Thyroid gland (tissue), 4 donors: ENCODE results near the gene EGFR. TPM values are rescaled to one million over a fixed set of nuclear protein-coding genes. Genes with fewer than 3 reads are reported as not detected.

ENCODE experiments used
- DNase-seq, 2 donors: peaks; one replicate each; pipeline ENCODE4 v3.0.0-alpha.2; 2019
- H3K27ac ChIP-seq, 3 donors: fragments of 200-600 bp; sonication (generic); 1 replicate in 2 of 3; 2 replicates in 1 of 3; pipeline ENCODE4 v1.5.1; 2016 to 2019; ENCODE audit warnings: mild to moderate bottlenecking in 1 of 3, moderate library complexity in 1 of 3
- H3K27me3 ChIP-seq: fragments of 200-600 bp; sonication (generic); one replicate; pipeline ENCODE4 v1.5.1; 2019
- H3K36me3 ChIP-seq, 2 donors: fragments of 200-600 bp; sonication (generic); one replicate each; pipeline ENCODE4 v1.5.1; 2016 to 2019
- H3K4me1 ChIP-seq, 2 donors: fragments of 200-600 bp; sonication (generic); one replicate each; pipeline ENCODE4 v1.5.1; 2017 to 2019
- H3K4me3 ChIP-seq, 3 donors: fragments of 200-600 bp; sonication (generic); replicated peaks in 1 of 3; 1 replicate in 2 of 3; 2 replicates in 1 of 3; pipeline ENCODE4 v1.5.1; 2016; ENCODE audit warnings: mild to moderate bottlenecking in 1 of 3
- H3K9me3 ChIP-seq: fragments of 200-600 bp; sonication (generic); one replicate; pipeline ENCODE4 v1.5.1; 2017
- POLR2A ChIP-seq, 2 donors: fragments of 450-650 bp; IDR thresholded peaks; one replicate each; pipeline ENCODE4 v1.6.1; 2017; ENCODE audit warnings: antibody characterized with exemption in 2 of 2, mild to moderate bottlenecking in 2 of 2, moderate library complexity in 1 of 2
- WGBS, 2 donors: methylation state at CpG; one replicate each; pipeline ENCODE4 v1.1.5; 2017; 5-methylcytosine and 5-hydroxymethylcytosine counted together
- intact Hi-C: fragments of 100-400 bp; cut with DNase I; formaldehyde crosslinking; loops from one replicate; pipeline ENCODE4 v1.15.1; 2023
- total RNA-seq, 4 donors: library from RNA; depleted of rRNA; stranded (reverse); fragments of >200 nt; gene quantifications; one replicate each; pipeline ENCODE4 v1.2.3, GENCODE V29; 2016
- TF ChIP-seq, protein P1 (sequence below), 6 experiments: fragments of 200-600 bp in 3 of 6; fragments of 450-650 bp in 3 of 6; sonication (generic) in 3 of 6; IDR thresholded peaks; one replicate each; pipeline ENCODE4 v1.5.1; 2016 to 2019; ENCODE audit warnings: antibody characterized with exemption in 6 of 6, mild to moderate bottlenecking in 2 of 6, inconsistent platforms in 1 of 6, moderate library complexity in 1 of 6

The EGFR gene
- total RNA-seq, 4 donors from 2014 or later = 57.5 to 96.2 (median 84.7) TPM

DNA sequence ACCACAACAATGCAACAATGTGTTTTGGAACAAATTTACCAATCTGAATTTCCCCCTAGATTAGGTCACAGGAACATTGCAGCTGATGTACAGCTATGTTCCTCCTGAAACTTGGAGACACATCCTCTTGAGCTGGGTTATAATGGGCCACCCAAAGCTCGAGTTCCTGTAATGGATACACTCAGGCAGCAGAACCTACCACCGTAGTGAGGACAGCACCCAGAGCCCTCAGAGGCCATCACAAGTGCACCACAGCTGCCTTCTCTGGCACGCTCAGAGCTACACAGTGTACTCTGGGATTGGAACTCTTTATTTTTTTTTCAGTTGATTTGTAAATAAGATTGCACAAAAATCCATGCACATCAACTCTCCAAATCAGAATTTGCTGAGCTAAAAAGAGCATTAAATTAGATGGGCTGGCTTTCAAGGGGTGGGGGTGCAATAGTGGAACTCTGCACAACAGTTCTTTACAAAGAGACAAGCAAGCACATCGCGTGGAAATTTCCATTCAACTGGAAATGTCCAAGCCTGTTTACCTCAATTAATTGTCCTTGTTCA lies 56.7 kb downstream of the EGFR start:
- Histone ChIP-seq H3K4me3 (no peak overlapping the region), H3K27me3 (no peaks in the 10 kb centered on the region), H3K9me3 (no peaks in the 10 kb centered on the region), H3K36me3 (no peaks in the 10 kb centered on the region), H3K4me1 (peaks cover 19 to 22% of the 10 kb centered on the region in 2 donors), H3K27ac (peak overlapping the region in 1 of 3 donors; percentile 14)
- no peak for TF ChIP-seq POLR2A (IDR thresholded peaks at IDR 0.05)
- TF ChIP-seq, protein P1, sequence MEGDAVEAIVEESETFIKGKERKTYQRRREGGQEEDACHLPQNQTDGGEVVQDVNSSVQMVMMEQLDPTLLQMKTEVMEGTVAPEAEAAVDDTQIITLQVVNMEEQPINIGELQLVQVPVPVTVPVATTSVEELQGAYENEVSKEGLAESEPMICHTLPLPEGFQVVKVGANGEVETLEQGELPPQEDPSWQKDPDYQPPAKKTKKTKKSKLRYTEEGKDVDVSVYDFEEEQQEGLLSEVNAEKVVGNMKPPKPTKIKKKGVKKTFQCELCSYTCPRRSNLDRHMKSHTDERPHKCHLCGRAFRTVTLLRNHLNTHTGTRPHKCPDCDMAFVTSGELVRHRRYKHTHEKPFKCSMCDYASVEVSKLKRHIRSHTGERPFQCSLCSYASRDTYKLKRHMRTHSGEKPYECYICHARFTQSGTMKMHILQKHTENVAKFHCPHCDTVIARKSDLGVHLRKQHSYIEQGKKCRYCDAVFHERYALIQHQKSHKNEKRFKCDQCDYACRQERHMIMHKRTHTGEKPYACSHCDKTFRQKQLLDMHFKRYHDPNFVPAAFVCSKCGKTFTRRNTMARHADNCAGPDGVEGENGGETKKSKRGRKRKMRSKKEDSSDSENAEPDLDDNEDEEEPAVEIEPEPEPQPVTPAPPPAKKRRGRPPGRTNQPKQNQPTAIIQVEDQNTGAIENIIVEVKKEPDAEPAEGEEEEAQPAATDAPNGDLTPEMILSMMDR (IDR thresholded peaks at IDR 0.05) = no peak
- intact Hi-C loops = no loop called here
- DNase-seq = no peak
- 82 to 92% methylated on average over 5 of the region's 5 CpGs for WGBS, 2 donors

GRCh38 chr7:55077561-55078410 lies 59.0 kb downstream of the EGFR start:
- DNase-seq = no peak
- no peaks in the 10 kb centered on the region for H3K36me3 ChIP-seq
- H3K4me3 ChIP-seq = no peak overlapping the region
- no peaks in the 10 kb centered on the region for H3K9me3 ChIP-seq
- no peaks in the 10 kb centered on the region for H3K27me3 ChIP-seq
- no peak overlapping the region for H3K27ac ChIP-seq
- intact Hi-C loops = no loop called here
- 94 to 95% methylated on average over 33 of the region's 34 CpGs for WGBS, 2 donors
- TF ChIP-seq, protein P1 (IDR thresholded peaks at IDR 0.05) = no peak
- no peak for TF ChIP-seq POLR2A (IDR thresholded peaks at IDR 0.05)
- H3K4me1 ChIP-seq = peaks cover 26 to 39% of the 10 kb centered on the region in 2 donors

- H3K27me3 ChIP-seq = no peaks in the 10 kb centered on the region
- intact Hi-C loops = no loop called here
- no peak overlapping the region for H3K27ac ChIP-seq
- TF ChIP-seq POLR2A (IDR thresholded peaks at IDR 0.05) = no peak
- TF ChIP-seq, protein P1 (IDR thresholded peaks at IDR 0.05) = no peak
- DNase-seq = no peak
- 72 to 77% methylated on average over 31 to 40 of the region's 42 CpGs for WGBS, 2 donors
- H3K4me3 ChIP-seq = no peak overlapping the region
- no peaks in the 10 kb centered on the region for H3K9me3 ChIP-seq
- H3K4me1 ChIP-seq = peaks cover 21 to 36% of the 10 kb centered on the region in 2 donors
- H3K36me3 ChIP-seq = no peaks in the 10 kb centered on the region
These were observed 59.9 kb downstream of the EGFR start for GRCh38 chr7:55078465-55079372.

- intact Hi-C loops = no loop called here
- DNase-seq = no peak
- no peaks in the 10 kb centered on the region for H3K27me3 ChIP-seq
- H3K36me3 ChIP-seq = no peaks in the 10 kb centered on the region
- no peaks in the 10 kb centered on the region for H3K9me3 ChIP-seq
- no peak overlapping the region for H3K27ac ChIP-seq
- TF ChIP-seq, protein P1 (IDR thresholded peaks at IDR 0.05) = no peak
- TF ChIP-seq POLR2A (IDR thresholded peaks at IDR 0.05) = no peak
- peaks cover 7 to 27% of the 10 kb centered on the region in 2 donors for H3K4me1 ChIP-seq
- H3K4me3 ChIP-seq = no peak overlapping the region
These were observed 61.3 kb downstream of the EGFR start for GRCh38 chr7:55080000-55080623.
